Dermis microvascular lymphatic vessel endothelial cell (primary cell): ENCODE results near the gene RBBP7. TPM values are rescaled to one million over a fixed set of nuclear protein-coding genes. Genes with fewer than 3 reads are reported as not detected.

Source experiments
- DNase-seq, 2 donors: peaks; one replicate each; pipeline versions ENCODE4 v3.0.0 to v3.0.0-alpha.2; 2010; ENCODE audit warnings: low read depth in 2 of 2
- total RNA-seq: library from RNA; depleted of rRNA; stranded (reverse); fragments of >200 nt; gene quantifications from 2 replicates; pipeline ENCODE4 v1.2.1, GENCODE V29; 2014

Gene RBBP7
- total RNA-seq, 1 donor from 2014 or later, result 162 TPM

GRCh38 chrX:16827225-16827624 lies 42.9 kb downstream of the RBBP7 start:
- peak in 1 of 2 donors; percentile 40 for DNase-seq

- peak; percentile 55 to 73 for DNase-seq
Observed at GRCh38 chrX:16826207-16826606, 44.0 kb downstream of the RBBP7 start.

DNA sequence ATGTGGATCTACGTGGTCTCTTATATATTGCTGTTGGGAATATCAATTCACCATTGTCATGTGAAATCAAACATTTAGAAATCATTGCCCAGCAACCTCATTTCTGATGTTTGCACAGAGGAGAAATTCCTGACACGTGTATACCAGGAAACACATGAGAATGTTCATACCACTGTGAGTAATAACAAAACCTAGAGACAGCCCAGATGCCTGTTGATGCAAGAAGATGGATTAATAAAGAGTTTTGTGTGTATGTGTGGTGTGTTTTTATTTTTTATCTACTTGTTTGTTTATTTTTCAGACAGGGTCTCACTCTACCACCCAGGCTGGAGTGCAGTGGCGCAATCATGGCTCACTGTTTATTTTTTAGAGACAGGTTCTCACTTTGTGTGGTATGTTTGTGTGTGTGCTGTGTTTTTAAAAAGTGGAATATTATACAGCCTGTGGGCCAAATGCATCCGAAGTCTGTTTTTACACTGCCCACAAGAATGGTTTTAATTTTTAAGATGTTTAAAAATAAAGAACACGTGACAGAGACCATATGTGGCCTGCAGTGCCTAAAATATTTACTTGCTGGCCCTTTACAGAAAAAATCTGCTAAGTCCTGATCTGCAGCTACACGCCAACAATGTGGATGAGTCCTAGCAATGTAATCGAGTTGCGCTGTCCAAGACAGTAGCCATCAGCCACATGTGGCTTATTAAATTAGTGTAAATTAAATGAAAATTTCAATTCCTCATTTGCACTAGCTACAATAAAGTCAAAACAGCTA lies 44.7 kb downstream of the RBBP7 start:
- peak; percentile 58 to 81 for DNase-seq

GRCh38 chrX:16822723-16823122 lies 47.4 kb downstream of the RBBP7 start:
- peak; percentile 69 to 83 for DNase-seq

DNA sequence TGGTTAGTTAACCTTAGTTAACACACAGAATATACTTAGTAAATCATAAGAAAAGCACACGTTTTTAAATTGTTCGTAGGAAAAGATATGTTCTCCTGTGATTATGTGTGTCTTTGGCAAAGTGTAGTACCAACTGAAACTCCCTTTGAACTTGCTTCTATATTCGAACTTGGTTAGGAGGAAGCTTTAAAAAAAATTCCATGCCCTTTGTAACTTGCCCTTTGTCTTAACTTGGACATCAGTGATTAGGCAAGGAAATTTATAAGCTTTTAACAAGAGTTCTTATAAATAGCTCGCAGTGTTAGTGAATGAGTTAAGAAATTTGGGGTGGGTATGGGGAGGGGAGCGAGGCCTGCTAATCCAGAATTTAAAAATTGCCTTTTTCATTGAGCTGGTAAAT lies 50.5 kb downstream of the RBBP7 start:
- DNase-seq, result no peak

- no peak for DNase-seq
Observed at GRCh38 chrX:16814597-16814996, 55.6 kb downstream of the RBBP7 start.

- peak in 1 of 2 donors; percentile 6 for DNase-seq
Observed at GRCh38 chrX:16807976-16808542, 62.1 kb downstream of the RBBP7 start.

DNA sequence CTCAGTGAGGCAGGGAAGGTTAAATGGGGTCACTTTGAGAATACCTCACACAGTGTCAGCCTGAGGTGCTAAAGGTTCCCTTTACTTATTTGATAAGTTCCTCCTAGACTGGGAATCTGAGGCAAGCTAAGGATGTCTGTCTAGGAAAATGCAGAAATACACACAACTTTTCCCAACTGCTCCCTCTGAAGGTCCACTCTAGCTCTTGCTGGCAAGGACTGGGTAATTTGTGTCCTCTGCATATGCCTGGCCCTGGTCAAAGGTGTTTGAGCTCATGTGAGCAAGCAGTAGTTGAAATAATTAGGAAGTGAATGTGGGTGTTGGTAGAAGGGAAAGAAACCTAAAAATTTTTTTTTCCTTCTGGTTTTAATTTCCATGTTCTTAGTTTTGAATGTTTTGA lies 62.6 kb downstream of the RBBP7 start:
- DNase-seq, result peak in 1 of 2 donors; percentile 45

DNA sequence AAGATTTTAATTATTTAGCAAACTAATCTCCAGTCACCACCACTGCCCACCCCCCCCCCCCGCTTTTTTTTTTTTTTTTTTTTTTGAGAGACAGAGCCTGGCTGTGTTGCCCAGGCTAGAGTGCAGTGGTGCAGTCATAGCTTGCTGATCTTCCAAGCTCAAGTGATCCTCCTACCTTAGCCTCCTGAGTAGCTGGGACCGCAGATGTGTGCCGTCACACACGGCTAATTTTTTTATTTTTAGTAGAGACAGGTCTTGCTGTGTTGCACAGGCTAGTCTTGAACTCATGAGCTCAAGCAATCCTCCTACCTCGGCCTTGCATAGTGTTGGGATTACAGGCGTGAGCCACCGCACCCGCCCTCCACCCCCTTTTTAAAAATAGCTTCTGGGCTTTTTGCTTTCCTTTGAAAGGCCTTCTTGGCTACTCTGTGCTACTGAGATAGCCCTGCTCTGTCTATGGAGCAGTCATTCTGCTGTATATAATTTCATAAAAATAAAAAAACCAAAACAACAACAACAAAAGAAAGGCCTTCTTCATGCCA lies 65.2 kb downstream of the RBBP7 start:
- DNase-seq, result no peak

GRCh38 chrX:16797841-16798240 lies 72.3 kb downstream of the RBBP7 start:
- DNase-seq, result no peak

DNA sequence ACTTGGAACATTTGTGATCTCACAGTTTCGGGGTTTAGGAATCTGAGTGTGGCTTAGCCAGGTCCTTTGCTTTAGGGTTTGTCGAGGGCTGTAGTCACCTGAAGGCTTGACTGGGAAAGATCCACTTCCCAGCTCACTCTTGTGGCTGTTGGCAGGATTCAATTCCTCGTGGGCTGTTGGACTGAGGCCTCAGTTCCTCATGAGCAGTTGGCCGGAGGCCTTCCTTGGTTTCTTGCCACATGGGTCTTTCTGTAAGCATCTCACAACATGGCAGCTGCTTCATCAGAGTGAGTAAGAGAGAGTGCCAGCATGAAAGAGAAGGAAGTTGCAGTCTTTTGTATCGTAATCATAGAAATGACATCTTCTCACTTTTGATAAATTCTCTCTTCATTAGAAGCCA lies 72.8 kb downstream of the RBBP7 start:
- no peak for DNase-seq

GRCh38 chrX:16796298-16796697 lies 73.9 kb downstream of the RBBP7 start:
- DNase-seq, result no peak

Other genes starting within 250 kb of the RBBP7 start
- not detected in 2 replicates for gene S100G, start 220.2 kb downstream of the RBBP7 start, total RNA-seq
- gene CTPS2, start 157.7 kb downstream of the RBBP7 start, total RNA-seq, result 11.8 and 13.0 TPM in 2 replicates
- gene SYAP1, start 150.8 kb downstream of the RBBP7 start, total RNA-seq, result 22.4 and 30.4 TPM in 2 replicates
- 4.9 and 5.3 TPM in 2 replicates for gene TXLNG, start 83.9 kb downstream of the RBBP7 start, total RNA-seq
- 4.2 and 6.1 TPM in 2 replicates for gene REPS2, start 76.3 kb upstream of the RBBP7 start, total RNA-seq